Measurements from ENCODE around the gene ZNRF3.

Gene ZNRF3

DNA sequence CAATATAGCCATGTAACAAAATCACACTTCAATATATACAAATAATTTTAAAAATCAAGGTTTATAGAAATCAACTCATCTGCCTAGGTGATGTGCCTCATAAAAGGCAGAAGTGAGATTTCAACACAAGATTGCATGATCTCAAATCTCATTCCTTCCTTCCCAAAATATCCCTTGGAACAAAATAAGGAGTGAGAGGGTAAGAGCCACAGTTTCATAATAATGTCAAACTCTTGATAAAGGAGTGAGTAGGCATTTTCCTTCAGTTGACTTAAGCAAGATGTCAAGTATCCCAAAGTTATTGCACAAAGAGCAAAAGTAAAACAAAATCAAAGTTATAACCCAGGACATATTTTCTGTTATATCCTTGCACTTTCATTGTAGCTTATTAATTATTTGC, 97.0 kb downstream of the ZNRF3 start:
- no peaks in the 10 kb centered on the region for H3K36me3 ChIP-seq (ENCODE audit: insufficient read depth, insufficient read length, low read length)
- H3K9me3 ChIP-seq (ENCODE audit: insufficient read depth, low read length) = peaks cover 5% of the 10 kb centered on the region
- no peaks in the 10 kb centered on the region for H3K27me3 ChIP-seq (ENCODE audit: insufficient read depth, insufficient read length)
- no peak overlapping the region for H3K9ac ChIP-seq (ENCODE audit: insufficient read length, low read depth)
- no peak for DNase-seq (ENCODE audit: low read depth, low spot score)
- TF ChIP-seq YY1 (IDR thresholded peaks at IDR 0.05; ENCODE audit: insufficient read depth, insufficient read length) (no peak), ZNF274 (IDR thresholded peaks at IDR 0.05; ENCODE audit: low read depth, low read length) (no peak), SUZ12 (IDR thresholded peaks at IDR 0.05; ENCODE audit: extremely low read depth, insufficient read depth, insufficient read length) (no peak)
- H3K4me1 ChIP-seq (ENCODE audit: insufficient read depth, insufficient read length) = no peaks in the 10 kb centered on the region
- no peak overlapping the region for H3K4me3 ChIP-seq (ENCODE audit: insufficient read length, low read depth)

DNA sequence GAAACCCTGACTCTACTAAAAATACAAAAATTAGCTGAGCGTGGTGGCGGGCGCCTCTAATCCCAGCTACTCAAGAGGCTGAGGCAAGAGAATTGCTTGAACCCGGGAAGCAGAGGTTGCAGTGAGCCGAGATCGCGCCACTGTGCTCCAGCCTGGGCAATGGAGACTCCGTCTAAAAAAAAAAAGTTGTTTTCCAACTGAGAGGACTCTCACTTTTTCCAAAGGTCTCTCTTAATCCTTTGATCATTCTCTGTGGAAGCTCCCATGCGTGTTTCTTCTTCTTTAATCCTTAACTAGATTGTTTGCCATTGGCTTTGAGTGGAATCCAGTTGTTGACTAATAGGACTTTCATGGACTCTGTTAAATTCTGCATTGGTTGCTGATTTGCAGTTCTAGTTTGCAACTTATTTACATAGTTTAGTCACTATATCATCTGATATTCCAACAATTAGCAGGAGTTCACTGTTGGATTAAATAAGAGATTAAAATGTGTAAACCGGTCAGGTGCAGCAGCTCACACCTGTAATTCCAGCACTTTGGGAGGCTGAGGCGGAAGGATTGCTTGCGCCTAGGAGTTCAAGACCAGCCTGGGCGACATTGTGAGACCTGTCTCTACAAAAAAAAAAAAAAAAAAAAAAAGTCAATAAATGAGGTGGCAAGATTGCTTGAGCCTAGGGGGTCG, 98.6 kb downstream of the ZNRF3 start:
- no peak overlapping the region for H3K4me3 ChIP-seq (ENCODE audit: insufficient read length, low read depth)
- H3K9ac ChIP-seq (ENCODE audit: insufficient read length, low read depth) = no peak overlapping the region
- H3K9me3 ChIP-seq (ENCODE audit: insufficient read depth, low read length) = peaks cover 14% of the 10 kb centered on the region
- no peak for DNase-seq (ENCODE audit: low read depth, low spot score)
- peaks cover under 1% of the 10 kb centered on the region for H3K4me1 ChIP-seq (ENCODE audit: insufficient read depth, insufficient read length)
- no peaks in the 10 kb centered on the region for H3K27me3 ChIP-seq (ENCODE audit: insufficient read depth, insufficient read length)
- peaks cover under 1% of the 10 kb centered on the region for H3K36me3 ChIP-seq (ENCODE audit: insufficient read depth, insufficient read length, low read length)
- TF ChIP-seq SUZ12 (IDR thresholded peaks at IDR 0.05; ENCODE audit: extremely low read depth, insufficient read depth, insufficient read length) = no peak

DNA sequence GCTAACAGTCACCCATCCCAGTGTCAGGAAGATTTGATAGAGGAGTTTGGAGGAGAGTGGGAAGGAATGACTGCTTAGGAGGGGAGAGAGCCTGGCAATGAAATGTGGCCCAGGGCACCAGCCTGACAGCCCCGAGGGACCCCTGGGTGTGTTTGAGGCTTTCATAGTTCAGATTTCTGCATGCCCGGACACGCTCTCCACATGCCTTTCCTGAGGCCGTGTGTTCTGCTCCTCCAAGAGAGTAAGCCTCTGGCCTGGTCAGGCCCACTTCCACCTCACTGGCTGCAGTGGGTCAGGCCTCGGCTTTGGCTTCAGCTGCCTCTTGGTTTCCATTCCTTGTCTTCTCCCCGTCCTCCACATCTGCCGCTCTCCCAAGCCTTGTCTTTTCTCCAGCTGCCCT, 99.8 kb downstream of the ZNRF3 start:
- Histone ChIP-seq H3K9me3 (ENCODE audit: insufficient read depth, low read length) (peaks cover 14% of the 10 kb centered on the region), H3K27me3 (ENCODE audit: insufficient read depth, insufficient read length) (no peaks in the 10 kb centered on the region), H3K36me3 (ENCODE audit: insufficient read depth, insufficient read length, low read length) (peaks cover 11% of the 10 kb centered on the region), H3K4me3 (ENCODE audit: insufficient read length, low read depth) (no peak overlapping the region), H3K9ac (ENCODE audit: insufficient read length, low read depth) (no peak overlapping the region), H3K4me1 (ENCODE audit: insufficient read depth, insufficient read length) (peaks cover 4% of the 10 kb centered on the region)
- TF ChIP-seq SUZ12 (IDR thresholded peaks at IDR 0.05; ENCODE audit: extremely low read depth, insufficient read depth, insufficient read length) (no peak), YY1 (IDR thresholded peaks at IDR 0.05; ENCODE audit: insufficient read depth, insufficient read length) (no peak), ZNF274 (IDR thresholded peaks at IDR 0.05; ENCODE audit: low read depth, low read length) (no peak)
- no peak for DNase-seq (ENCODE audit: low read depth, low spot score)

DNA sequence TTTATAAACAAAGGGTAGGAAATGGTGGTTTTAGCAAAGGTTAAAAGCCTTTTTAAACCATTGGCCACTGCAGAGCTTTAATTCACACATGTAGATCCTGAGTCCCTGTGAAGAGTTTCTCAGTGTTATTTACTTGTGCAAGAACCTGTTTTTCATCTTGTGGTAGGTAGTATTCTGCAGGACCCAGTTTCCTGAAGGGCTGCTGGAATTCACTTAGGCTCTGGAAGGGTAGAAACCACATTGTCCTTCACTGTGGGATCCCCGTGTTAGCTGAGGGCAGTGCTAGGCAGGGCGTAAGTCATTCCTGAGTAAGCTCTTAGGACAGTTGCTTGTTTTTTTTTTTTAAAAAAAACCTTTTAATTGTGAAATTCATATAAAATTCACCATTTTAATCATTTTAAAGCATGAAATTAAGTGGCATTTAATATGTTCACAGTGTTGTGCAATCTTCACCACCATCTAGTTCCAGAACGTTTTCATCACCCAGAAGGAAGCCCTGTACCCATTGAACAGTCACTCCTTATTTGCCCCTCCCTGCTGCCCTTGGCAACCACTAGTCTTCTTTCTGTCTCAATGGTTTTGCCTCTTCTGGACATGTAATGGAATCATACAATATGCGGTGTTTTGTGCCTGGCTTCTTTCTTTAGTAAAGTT, 100.5 kb downstream of the ZNRF3 start:
- Histone ChIP-seq H3K4me3 (ENCODE audit: insufficient read length, low read depth) (no peak overlapping the region), H3K9ac (ENCODE audit: insufficient read length, low read depth) (no peak overlapping the region), H3K27me3 (ENCODE audit: insufficient read depth, insufficient read length) (no peaks in the 10 kb centered on the region), H3K36me3 (ENCODE audit: insufficient read depth, insufficient read length, low read length) (peaks cover 15% of the 10 kb centered on the region), H3K4me1 (ENCODE audit: insufficient read depth, insufficient read length) (peaks cover 8% of the 10 kb centered on the region), H3K9me3 (ENCODE audit: insufficient read depth, low read length) (peaks cover 14% of the 10 kb centered on the region)
- no peak for TF ChIP-seq ZNF274 (IDR thresholded peaks at IDR 0.05; ENCODE audit: low read depth, low read length)
- TF ChIP-seq YY1 (IDR thresholded peaks at IDR 0.05; ENCODE audit: insufficient read depth, insufficient read length) = no peak
- TF ChIP-seq SUZ12 (IDR thresholded peaks at IDR 0.05; ENCODE audit: extremely low read depth, insufficient read depth, insufficient read length) = no peak
- no peak for DNase-seq (ENCODE audit: low read depth, low spot score)

DNA sequence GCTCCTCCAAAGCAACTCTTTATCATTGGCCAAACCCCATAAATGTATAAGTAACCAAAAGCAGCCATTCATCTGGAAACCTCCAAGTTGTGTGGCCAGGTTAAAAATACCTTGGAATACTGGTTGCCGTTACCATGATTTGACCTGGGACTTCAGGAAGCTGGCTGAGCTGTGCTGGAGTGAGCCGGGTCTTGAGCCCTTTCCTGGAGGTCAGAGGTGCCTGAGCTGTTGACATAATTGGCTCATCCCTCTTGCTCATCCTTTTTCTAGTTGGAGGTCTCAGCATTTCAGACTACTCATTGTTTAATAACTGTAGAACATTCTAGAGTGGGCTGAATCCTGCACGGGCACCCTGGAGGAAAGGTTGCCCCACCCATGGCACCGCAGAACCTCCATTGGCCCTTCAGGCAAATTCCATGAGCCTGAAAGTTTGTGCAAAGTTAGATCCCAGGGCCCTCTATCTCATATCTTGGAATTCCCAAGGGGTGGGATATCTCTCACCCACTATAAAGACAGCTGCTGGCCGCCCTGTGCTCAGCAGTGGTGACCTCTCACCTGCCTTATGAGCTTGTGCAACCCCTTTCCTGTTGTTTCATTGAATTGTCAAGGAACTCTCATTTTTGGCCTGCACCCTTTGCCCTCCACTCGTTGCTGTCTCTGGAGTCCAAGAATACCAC, 101.2 kb downstream of the ZNRF3 start:
- Histone ChIP-seq H3K9me3 (ENCODE audit: insufficient read depth, low read length) (peaks cover 14% of the 10 kb centered on the region), H3K4me3 (ENCODE audit: insufficient read length, low read depth) (no peak overlapping the region), H3K4me1 (ENCODE audit: insufficient read depth, insufficient read length) (peaks cover 8% of the 10 kb centered on the region), H3K27me3 (ENCODE audit: insufficient read depth, insufficient read length) (no peaks in the 10 kb centered on the region), H3K36me3 (ENCODE audit: insufficient read depth, insufficient read length, low read length) (peaks cover 15% of the 10 kb centered on the region), H3K9ac (ENCODE audit: insufficient read length, low read depth) (no peak overlapping the region)
- TF ChIP-seq SUZ12 (IDR thresholded peaks at IDR 0.05; ENCODE audit: extremely low read depth, insufficient read depth, insufficient read length) = no peak
- TF ChIP-seq YY1 (IDR thresholded peaks at IDR 0.05; ENCODE audit: insufficient read depth, insufficient read length) = no peak
- no peak for TF ChIP-seq ZNF274 (IDR thresholded peaks at IDR 0.05; ENCODE audit: low read depth, low read length)
- no peak for DNase-seq (ENCODE audit: low read depth, low spot score)

DNA sequence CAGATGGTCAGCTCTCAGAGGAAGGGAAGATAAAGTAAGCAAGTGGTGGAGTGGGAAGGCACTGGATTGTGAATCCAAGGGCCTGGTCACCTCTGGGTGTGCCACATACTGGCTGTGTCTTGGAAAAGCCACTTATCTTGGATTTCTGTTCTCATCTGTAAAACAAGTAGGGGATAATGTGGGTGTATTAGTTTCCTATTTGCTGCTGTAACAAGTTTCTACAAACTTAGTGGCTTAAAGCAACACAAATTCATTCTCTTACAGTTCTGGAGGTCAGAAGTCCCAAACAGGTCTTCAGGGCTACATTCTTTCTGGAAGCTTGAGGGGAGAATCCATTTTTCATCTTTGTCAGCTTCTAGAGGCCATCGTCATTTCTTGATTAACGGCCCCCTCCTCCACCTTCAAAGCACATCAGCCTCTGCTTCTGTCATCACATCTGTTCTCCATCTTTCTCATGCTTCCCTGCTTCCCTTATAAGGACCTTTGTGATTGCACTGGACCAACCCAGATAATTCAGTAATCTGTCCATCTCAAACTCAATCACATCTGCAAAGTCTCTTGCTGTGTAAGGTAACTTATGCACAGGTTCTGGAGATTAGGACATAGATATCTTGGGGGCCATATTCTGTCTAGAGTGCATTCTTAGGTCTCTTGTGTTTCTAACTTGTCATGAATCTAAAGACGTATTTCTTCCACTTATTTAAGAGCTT, 102.4 kb downstream of the ZNRF3 start:
- H3K9me3 ChIP-seq (ENCODE audit: insufficient read depth, low read length) = peaks cover 14% of the 10 kb centered on the region

DNA sequence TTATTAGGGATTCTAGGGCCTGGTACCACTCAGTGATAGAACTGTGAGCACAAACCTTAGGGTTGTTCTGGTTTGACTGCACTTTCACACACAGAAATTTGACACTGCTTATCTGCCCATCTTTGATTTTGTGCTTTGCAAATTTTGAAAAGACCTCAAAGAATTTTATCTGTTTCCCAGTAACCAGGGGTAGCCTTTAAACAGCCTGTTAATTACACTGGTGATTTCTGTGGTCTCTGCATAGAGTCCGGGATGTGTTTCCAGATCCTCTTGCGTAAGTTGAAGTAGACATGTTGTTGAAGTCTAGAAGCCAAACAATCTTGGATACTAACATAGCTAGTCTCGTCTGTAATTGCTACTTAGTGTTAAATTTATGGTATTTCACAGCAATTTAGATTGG, 103.0 kb downstream of the ZNRF3 start:
- peaks cover 16% of the 10 kb centered on the region for H3K36me3 ChIP-seq (ENCODE audit: insufficient read depth, insufficient read length, low read length)
- H3K27me3 ChIP-seq (ENCODE audit: insufficient read depth, insufficient read length) = no peaks in the 10 kb centered on the region
- no peak overlapping the region for H3K9ac ChIP-seq (ENCODE audit: insufficient read length, low read depth)
- DNase-seq (ENCODE audit: low read depth, low spot score) = no peak
- TF ChIP-seq ZNF274 (IDR thresholded peaks at IDR 0.05; ENCODE audit: low read depth, low read length) = no peak
- TF ChIP-seq YY1 (IDR thresholded peaks at IDR 0.05; ENCODE audit: insufficient read depth, insufficient read length) = no peak
- no peak for TF ChIP-seq SUZ12 (IDR thresholded peaks at IDR 0.05; ENCODE audit: extremely low read depth, insufficient read depth, insufficient read length)
- H3K4me1 ChIP-seq (ENCODE audit: insufficient read depth, insufficient read length) = peaks cover 12% of the 10 kb centered on the region
- H3K9me3 ChIP-seq (ENCODE audit: insufficient read depth, low read length) = peaks cover 14% of the 10 kb centered on the region
- no peak overlapping the region for H3K4me3 ChIP-seq (ENCODE audit: insufficient read length, low read depth)

More for the DNA sequence above, 102.4 kb downstream of the ZNRF3 start:
- H3K4me1 ChIP-seq (ENCODE audit: insufficient read depth, insufficient read length) = peaks cover 10% of the 10 kb centered on the region
- H3K4me3 ChIP-seq (ENCODE audit: insufficient read length, low read depth) = no peak overlapping the region
- no peaks in the 10 kb centered on the region for H3K27me3 ChIP-seq (ENCODE audit: insufficient read depth, insufficient read length)
- TF ChIP-seq ZNF274 (IDR thresholded peaks at IDR 0.05; ENCODE audit: low read depth, low read length) (no peak), SUZ12 (IDR thresholded peaks at IDR 0.05; ENCODE audit: extremely low read depth, insufficient read depth, insufficient read length) (no peak), YY1 (IDR thresholded peaks at IDR 0.05; ENCODE audit: insufficient read depth, insufficient read length) (no peak)
- DNase-seq (ENCODE audit: low read depth, low spot score) = no peak
- H3K9ac ChIP-seq (ENCODE audit: insufficient read length, low read depth) = no peak overlapping the region
- peaks cover 15% of the 10 kb centered on the region for H3K36me3 ChIP-seq (ENCODE audit: insufficient read depth, insufficient read length, low read length)

All from NT2/D1 (cell line).